ENCODE data around the gene UNC5A. TPM values are rescaled to one million over a fixed set of nuclear protein-coding genes. Genes with fewer than 3 reads are reported as not detected.

The UNC5A gene
- total and polyA plus RNA-seq, 3 donors from 2014 or later: 1.7 to 2.0 (median 1.8) TPM

GRCh38 chr5:176825234-176825633 lies 14.9 kb downstream of the UNC5A start:
- intact Hi-C loops (cut with DNase I; ENCODE audit: low total_unique reads): no loop called here

GRCh38 chr5:176825957-176826356 lies 15.6 kb downstream of the UNC5A start:
- 80 to 84% methylated on average over 3 to 4 of the region's 4 CpGs for WGBS, 2 donors
- no peak for DNase-seq
- TF ChIP-seq POLR2A (IDR thresholded peaks at IDR 0.05): no peak
- TF ChIP-seq CTCF (IDR thresholded peaks at IDR 0.05): no peak
- Histone ChIP-seq H3K9me3 (no peaks in the 10 kb centered on the region), H3K4me3 (no peak overlapping the region), H3K36me3 (ENCODE audit: low read depth, missing control alignments) (no peaks in the 10 kb centered on the region), H3K27me3 (no peaks in the 10 kb centered on the region), H3K27ac (no peak overlapping the region), H3K4me1 (no peaks in the 10 kb centered on the region)
- intact Hi-C loops (cut with DNase I; ENCODE audit: low total_unique reads): no loop called here

More at GRCh38 chr5:176825234-176825633, 14.9 kb downstream of the UNC5A start:
- DNase-seq: no peak
- 85 to 88% methylated on average over 9 of the region's 9 CpGs for WGBS, 2 donors
- Histone ChIP-seq H3K9me3 (no peaks in the 10 kb centered on the region), H3K4me3 (no peak overlapping the region), H3K27me3 (no peaks in the 10 kb centered on the region), H3K27ac (no peak overlapping the region), H3K36me3 (ENCODE audit: low read depth, missing control alignments) (no peaks in the 10 kb centered on the region), H3K4me1 (no peaks in the 10 kb centered on the region)
- TF ChIP-seq CTCF (IDR thresholded peaks at IDR 0.05): no peak
- no peak for TF ChIP-seq POLR2A (IDR thresholded peaks at IDR 0.05)

GRCh38 chr5:176827736-176828414 lies 17.5 kb downstream of the UNC5A start:
- 85 to 88% methylated on average over 12 to 14 of the region's 14 CpGs for WGBS, 2 donors
- H3K27me3 ChIP-seq: no peaks in the 10 kb centered on the region
- no peaks in the 10 kb centered on the region for H3K4me1 ChIP-seq
- H3K9me3 ChIP-seq: no peaks in the 10 kb centered on the region
- no peak overlapping the region for H3K4me3 ChIP-seq
- H3K36me3 ChIP-seq (ENCODE audit: low read depth, missing control alignments): no peaks in the 10 kb centered on the region
- DNase-seq: no peak
- intact Hi-C loops (cut with DNase I; ENCODE audit: low total_unique reads): no loop called here
- no peak overlapping the region for H3K27ac ChIP-seq
- TF ChIP-seq CTCF (IDR thresholded peaks at IDR 0.05): no peak
- no peak for TF ChIP-seq POLR2A (IDR thresholded peaks at IDR 0.05)

GRCh38 chr5:176829320-176829719 lies 19.0 kb downstream of the UNC5A start:
- H3K36me3 ChIP-seq (ENCODE audit: low read depth, missing control alignments): no peaks in the 10 kb centered on the region
- no peaks in the 10 kb centered on the region for H3K4me1 ChIP-seq
- DNase-seq: no peak
- no peak for TF ChIP-seq CTCF (IDR thresholded peaks at IDR 0.05)
- H3K4me3 ChIP-seq: no peak overlapping the region
- WGBS, 2 donors: 81 to 89% methylated on average over 2 of the region's 2 CpGs
- no peaks in the 10 kb centered on the region for H3K9me3 ChIP-seq
- no peak overlapping the region for H3K27ac ChIP-seq
- intact Hi-C loops (cut with DNase I; ENCODE audit: low total_unique reads): no loop called here
- no peaks in the 10 kb centered on the region for H3K27me3 ChIP-seq

DNA sequence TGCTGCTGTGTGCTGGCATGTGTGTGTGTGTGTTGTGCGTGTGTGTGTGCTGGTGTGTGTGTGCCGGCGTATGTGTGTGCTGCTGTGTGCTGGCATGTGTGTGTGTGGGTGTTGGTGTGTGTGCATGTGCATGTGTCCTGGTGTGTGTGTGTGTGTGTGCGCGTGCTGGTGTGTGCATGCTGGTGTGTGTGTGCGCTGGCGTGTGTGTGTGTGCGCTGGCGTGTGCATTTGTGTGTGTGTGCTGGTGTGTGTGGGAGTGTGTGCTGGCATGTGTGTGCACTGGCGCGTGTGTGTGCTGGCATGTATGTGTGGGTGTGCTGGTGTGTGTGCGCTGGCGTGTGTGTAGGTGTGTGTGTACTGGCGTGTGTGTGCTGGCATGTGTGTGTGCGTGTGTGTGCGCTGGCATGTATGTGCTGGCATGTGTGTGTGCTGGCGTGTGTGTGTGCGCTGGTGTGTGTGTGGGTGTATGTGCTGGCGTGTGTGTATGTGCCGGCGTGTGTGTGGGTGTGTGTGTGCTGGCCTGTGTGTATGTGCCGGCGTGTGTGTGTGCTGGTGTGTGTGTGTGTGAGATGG lies 20.1 kb downstream of the UNC5A start:
- Histone ChIP-seq H3K36me3 (ENCODE audit: low read depth, missing control alignments) (no peaks in the 10 kb centered on the region), H3K9me3 (no peaks in the 10 kb centered on the region), H3K27ac (no peak overlapping the region), H3K4me1 (no peaks in the 10 kb centered on the region), H3K27me3 (no peaks in the 10 kb centered on the region), H3K4me3 (no peak overlapping the region)
- intact Hi-C loops (cut with DNase I; ENCODE audit: low total_unique reads): no loop called here
- 67 to 82% methylated on average over 20 to 23 of the region's 23 CpGs for WGBS, 2 donors
- no peak for DNase-seq
- TF ChIP-seq CTCF (IDR thresholded peaks at IDR 0.05) (no peak), POLR2A (IDR thresholded peaks at IDR 0.05) (no peak)

All from testis (tissue), 3 donors.